ENCODE measurements around the gene DPM3. TPM values are rescaled to one million over a fixed set of nuclear protein-coding genes. Genes with fewer than 3 reads are reported as not detected.

Gene DPM3
- total and polyA plus RNA-seq, 2 of the 4 experiments (the other 2 are of a cell fraction): 29.0 to 129 TPM

DNA sequence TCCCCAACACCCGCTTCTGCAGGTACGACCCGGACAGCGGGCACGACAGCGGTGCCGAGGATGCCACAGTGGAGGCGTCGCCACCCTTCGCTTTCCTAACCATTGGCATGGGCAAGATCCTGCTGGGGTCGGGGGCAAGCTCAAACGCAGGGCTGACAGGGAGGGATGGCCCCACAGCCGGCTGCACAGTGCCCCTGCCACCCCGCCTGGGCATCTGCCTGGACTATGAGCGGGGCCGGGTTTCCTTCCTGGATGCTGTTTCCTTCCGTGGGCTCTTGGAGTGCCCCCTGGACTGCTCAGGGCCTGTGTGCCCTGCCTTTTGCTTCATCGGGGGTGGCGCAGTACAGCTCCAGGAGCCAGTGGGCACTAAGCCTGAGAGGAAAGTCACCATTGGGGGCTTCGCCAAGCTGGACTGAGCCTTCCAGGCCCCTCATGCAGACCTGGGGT is 43.5 kb upstream of the DPM3 start:
- dilution Hi-C loops (cut with HindIII; ENCODE audit: low sequenced_read_pairs, unreplicated experiment) (no loop called here), intact Hi-C loops (cut with micrococcal nuclease) (no loop called here), in situ Hi-C loops (cut with MboI; ENCODE audit: low sequenced_read_pairs) (no loop called here)
- Histone ChIP-seq H3K9me3 (ENCODE audit: control insufficient read depth, insufficient read depth, low read length) (no peaks in the 10 kb centered on the region), H3K14ac (replicated peaks; ENCODE audit: low read depth, low read length) (no peak overlapping the region), H3K56ac (ENCODE audit: extremely low read depth, insufficient read depth, low read length) (no peak overlapping the region), H3K27ac (ENCODE audit: insufficient read depth, low read length) (no peak overlapping the region), H2BK5ac (ENCODE audit: low read depth, low read length, poor library complexity, severe bottlenecking) (no peak overlapping the region), H3K4me2 (ENCODE audit: low read depth, low read length) (no peak overlapping the region), H2BK120ac (ENCODE audit: low read depth, low read length) (no peak overlapping the region), H2AK5ac (ENCODE audit: low read depth, low read length) (no peak overlapping the region), H3K4me3 (ENCODE audit: insufficient read depth, low read depth, low read length) (no peak overlapping the region), H3K27me3 (ENCODE audit: control insufficient read depth, insufficient read depth, low read length) (no peaks in the 10 kb centered on the region), H3K23ac (ENCODE audit: low read depth, low read length) (no peak overlapping the region), H4K5ac (ENCODE audit: low read depth, low read length) (no peak overlapping the region), H3K36me3 (ENCODE audit: control insufficient read depth, insufficient read depth, low read length) (peaks cover 26% of the 10 kb centered on the region), H3K4ac (ENCODE audit: low read depth, low read length) (no peak overlapping the region), H4K8ac (ENCODE audit: low read depth in 2 of 2, low read length in 2 of 2) (no peak overlapping the region), H4K20me1 (ENCODE audit: insufficient read depth, low read length) (no peaks in the 10 kb centered on the region), H2AK9ac (replicated peaks; ENCODE audit: low read depth, low read length, poor library complexity) (no peak overlapping the region), H3K18ac (ENCODE audit: low read depth, low read length) (no peak overlapping the region), H2BK20ac (ENCODE audit: low read depth, low read length) (no peak overlapping the region), H3K4me1 (ENCODE audit: control insufficient read depth, insufficient read depth, low read length) (no peaks in the 10 kb centered on the region), H3K79me1 (ENCODE audit: low read depth in 1 of 2, low read length in 2 of 2) (no peaks in the 10 kb centered on the region), H3K9ac (ENCODE audit: low read depth, low read length) (no peak overlapping the region), H4K91ac (ENCODE audit: insufficient read depth, low read depth, low read length) (no peak overlapping the region), H3K9me1 (ENCODE audit: insufficient read depth, low read length) (no peaks in the 10 kb centered on the region), H2AFZ (replicated peaks; ENCODE audit: low read length, poor library complexity) (no peak overlapping the region), H2BK15ac (ENCODE audit: low read depth, low read length) (no peak overlapping the region)
- WGBS, 2 experiments (ENCODE audit: extremely low coverage in 2 of 2, insufficient read length in 1 of 2): 82% methylated on average over 11 of the region's 20 CpGs; no CpG with 5 or more reads in 1 of the 2 experiments
- TSS peak; percentile 21 for BruUV-seq (replicated peaks)
- ATAC-seq (ENCODE audit: low read depth) (no peak), DNase-seq (no peak)
- no peak for TF ChIP-seq FOS (IDR thresholded peaks at IDR 0.05; ENCODE audit: low read depth, low read length)
- no peak for TF ChIP-seq RFX5 (IDR thresholded peaks at IDR 0.05; ENCODE audit: low read depth, low read length)
- TF ChIP-seq RCOR1 (IDR thresholded peaks at IDR 0.05; ENCODE audit: insufficient replicate concordance, low read length): no peak
- TF ChIP-seq, protein P1, sequence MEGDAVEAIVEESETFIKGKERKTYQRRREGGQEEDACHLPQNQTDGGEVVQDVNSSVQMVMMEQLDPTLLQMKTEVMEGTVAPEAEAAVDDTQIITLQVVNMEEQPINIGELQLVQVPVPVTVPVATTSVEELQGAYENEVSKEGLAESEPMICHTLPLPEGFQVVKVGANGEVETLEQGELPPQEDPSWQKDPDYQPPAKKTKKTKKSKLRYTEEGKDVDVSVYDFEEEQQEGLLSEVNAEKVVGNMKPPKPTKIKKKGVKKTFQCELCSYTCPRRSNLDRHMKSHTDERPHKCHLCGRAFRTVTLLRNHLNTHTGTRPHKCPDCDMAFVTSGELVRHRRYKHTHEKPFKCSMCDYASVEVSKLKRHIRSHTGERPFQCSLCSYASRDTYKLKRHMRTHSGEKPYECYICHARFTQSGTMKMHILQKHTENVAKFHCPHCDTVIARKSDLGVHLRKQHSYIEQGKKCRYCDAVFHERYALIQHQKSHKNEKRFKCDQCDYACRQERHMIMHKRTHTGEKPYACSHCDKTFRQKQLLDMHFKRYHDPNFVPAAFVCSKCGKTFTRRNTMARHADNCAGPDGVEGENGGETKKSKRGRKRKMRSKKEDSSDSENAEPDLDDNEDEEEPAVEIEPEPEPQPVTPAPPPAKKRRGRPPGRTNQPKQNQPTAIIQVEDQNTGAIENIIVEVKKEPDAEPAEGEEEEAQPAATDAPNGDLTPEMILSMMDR (conservative IDR thresholded peaks at IDR 0.05; ENCODE audit: low read depth, low read length): no peak
- TF ChIP-seq MXI1 (IDR thresholded peaks at IDR 0.05; ENCODE audit: borderline replicate concordance, low read depth, low read length): no peak
- TF ChIP-seq, protein P2, sequence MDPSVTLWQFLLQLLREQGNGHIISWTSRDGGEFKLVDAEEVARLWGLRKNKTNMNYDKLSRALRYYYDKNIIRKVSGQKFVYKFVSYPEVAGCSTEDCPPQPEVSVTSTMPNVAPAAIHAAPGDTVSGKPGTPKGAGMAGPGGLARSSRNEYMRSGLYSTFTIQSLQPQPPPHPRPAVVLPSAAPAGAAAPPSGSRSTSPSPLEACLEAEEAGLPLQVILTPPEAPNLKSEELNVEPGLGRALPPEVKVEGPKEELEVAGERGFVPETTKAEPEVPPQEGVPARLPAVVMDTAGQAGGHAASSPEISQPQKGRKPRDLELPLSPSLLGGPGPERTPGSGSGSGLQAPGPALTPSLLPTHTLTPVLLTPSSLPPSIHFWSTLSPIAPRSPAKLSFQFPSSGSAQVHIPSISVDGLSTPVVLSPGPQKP (IDR thresholded peaks at IDR 0.05; ENCODE audit: borderline replicate concordance, low read depth, low read length): no peak
- TF ChIP-seq SMC3 (IDR thresholded peaks at IDR 0.05; ENCODE audit: low read depth, low read length): no peak
- no peak for TF ChIP-seq NFE2L2 (IDR thresholded peaks at IDR 0.05; ENCODE audit: low read depth, low read length)
- no peak for TF ChIP-seq POLR2A (IDR thresholded peaks at IDR 0.05; ENCODE audit: low read depth, low read length)
- TF ChIP-seq, protein P3, sequence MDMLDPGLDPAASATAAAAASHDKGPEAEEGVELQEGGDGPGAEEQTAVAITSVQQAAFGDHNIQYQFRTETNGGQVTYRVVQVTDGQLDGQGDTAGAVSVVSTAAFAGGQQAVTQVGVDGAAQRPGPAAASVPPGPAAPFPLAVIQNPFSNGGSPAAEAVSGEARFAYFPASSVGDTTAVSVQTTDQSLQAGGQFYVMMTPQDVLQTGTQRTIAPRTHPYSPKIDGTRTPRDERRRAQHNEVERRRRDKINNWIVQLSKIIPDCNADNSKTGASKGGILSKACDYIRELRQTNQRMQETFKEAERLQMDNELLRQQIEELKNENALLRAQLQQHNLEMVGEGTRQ (IDR thresholded peaks at IDR 0.05; ENCODE audit: low read depth, low read length): no peak
- POLR2A ChIA-PET (ENCODE audit: unreplicated experiment): no interaction called here
- CTCF ChIA-PET: no interaction called here
